Placental pericyte (primary cell): Measurements from ENCODE around the gene YIPF7. TPM values are rescaled to one million over a fixed set of nuclear protein-coding genes. Genes with fewer than 3 reads are reported as not detected.

Experiments
- total RNA-seq: library from RNA; depleted of rRNA; stranded (reverse); fragments of >200 nt; gene quantifications from 2 replicates; pipeline ENCODE4 v1.2.3, GENCODE V29; 2012

The YIPF7 gene
- not detected in 2 replicates for total RNA-seq

DNA sequence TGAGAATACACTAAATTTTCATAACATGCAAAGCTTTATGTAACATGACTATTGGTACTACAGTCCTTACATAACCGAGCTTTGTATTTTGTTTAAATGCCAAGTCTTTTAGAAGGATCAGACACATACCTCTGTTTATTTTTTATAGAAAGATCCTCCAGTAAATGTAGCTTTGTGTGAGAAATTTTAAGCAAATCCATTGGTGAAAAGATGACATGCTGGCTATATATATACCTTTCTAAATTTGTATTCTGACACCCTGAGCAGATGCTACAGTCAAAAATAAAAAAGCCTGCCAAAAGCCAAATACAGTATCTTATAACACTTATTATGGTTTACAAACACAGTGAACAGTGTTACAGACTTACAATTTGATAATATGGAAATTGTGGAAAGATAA lies at the start of gene YIPF7:
TSS of gene YIPF7 (minus strand) at position 201 of the 400 bp plus-strand sequence. CDS start 1,525 bp downstream, outside the sequence.

DNA sequence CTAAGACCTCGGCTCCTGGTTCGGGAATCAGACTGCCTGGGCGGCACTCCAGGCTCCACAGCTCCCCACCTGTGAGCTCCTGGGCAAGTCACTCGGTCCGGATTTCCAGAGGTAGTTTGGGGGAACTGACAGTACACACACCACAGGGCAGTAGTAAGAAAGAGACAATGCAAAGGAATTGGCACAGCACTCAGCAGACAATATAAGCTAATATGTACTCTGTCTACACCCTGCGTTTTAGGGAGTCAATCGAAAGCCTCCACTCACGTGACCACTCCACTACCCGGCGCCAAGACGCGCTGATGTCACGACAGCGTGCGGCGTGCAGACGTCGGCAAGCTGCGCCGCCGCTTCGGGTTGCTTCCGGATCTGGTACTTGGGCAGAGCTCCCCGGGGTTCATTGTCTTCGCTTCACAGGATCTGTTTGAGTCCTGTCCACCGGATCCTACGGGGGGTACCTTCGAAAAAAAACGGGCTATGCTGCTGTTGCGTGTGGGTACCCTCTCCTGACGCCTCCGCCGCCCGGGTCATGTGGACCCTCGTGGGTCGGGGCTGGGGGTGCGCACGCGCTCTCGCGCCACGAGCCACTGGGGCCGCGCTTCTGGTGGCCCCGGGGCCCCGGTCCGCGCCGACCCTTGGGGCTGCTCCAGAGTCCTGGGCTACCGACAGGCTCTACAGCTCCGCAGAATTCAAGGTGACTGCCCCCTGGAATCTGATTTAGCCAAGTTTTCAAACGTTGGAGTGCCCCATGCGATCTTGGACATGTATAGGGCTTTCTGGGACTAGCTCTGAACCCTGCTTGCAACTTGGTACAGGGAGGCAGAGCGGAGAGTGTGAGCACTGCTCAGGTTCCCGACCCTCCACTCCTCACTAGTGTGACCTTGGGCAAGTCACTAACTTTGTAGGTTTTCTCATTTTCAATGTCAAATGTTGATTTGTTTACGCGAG lies 26.9 kb upstream of the YIPF7 start, which contains the start of gene GUF1:
TSS of gene GUF1 (plus strand) at position 327 of the 948 bp plus-strand sequence. CDS start at position 530, 203 bp downstream.

Other genes with a start within 250 kb of the YIPF7 start
- 0.43 TPM in 1 of 2 replicates, not detected in the other for gene KCTD8, start 202.8 kb downstream of the YIPF7 start, total RNA-seq
- 11.8 and 18.8 TPM in 2 replicates for gene GUF1, start 26.8 kb upstream of the YIPF7 start, total RNA-seq
- gene GNPDA2, start 74.9 kb upstream of the YIPF7 start, total RNA-seq = 9.0 and 19.2 TPM in 2 replicates